Measurements from ENCODE around the gene SLC6A9. TPM values are rescaled to one million over a fixed set of nuclear protein-coding genes. Genes with fewer than 3 reads are reported as not detected.

The SLC6A9 gene
- total and polyA plus RNA-seq, 8 donors, result 1.9 to 23.4 (median 4.4) TPM

- peaks cover 0 to 17% (median 0%) of the 10 kb centered on the region in 3 donors for H3K36me3 ChIP-seq
- DNase-seq, result no peak
- no peak overlapping the region for H3K4me3 ChIP-seq
- FAIRE-seq, result no peak
- no peak for TF ChIP-seq CTCF (IDR thresholded peaks at IDR 0.05)
- intact Hi-C loops (cut with DNase I), result no loop called here
- ATAC-seq, result no peak
- no peaks in the 10 kb centered on the region for H3K4me1 ChIP-seq
- no peaks in the 10 kb centered on the region for H3K9me3 ChIP-seq
- WGBS, 2 donors, result 91 to 93% methylated on average over 8 of the region's 8 CpGs
- H3K27ac ChIP-seq, result no peak overlapping the region
- H3K27me3 ChIP-seq, result no peaks in the 10 kb centered on the region
Measured at GRCh38 chr1:43960798-43961197, 70.5 kb downstream of the SLC6A9 start.

DNA sequence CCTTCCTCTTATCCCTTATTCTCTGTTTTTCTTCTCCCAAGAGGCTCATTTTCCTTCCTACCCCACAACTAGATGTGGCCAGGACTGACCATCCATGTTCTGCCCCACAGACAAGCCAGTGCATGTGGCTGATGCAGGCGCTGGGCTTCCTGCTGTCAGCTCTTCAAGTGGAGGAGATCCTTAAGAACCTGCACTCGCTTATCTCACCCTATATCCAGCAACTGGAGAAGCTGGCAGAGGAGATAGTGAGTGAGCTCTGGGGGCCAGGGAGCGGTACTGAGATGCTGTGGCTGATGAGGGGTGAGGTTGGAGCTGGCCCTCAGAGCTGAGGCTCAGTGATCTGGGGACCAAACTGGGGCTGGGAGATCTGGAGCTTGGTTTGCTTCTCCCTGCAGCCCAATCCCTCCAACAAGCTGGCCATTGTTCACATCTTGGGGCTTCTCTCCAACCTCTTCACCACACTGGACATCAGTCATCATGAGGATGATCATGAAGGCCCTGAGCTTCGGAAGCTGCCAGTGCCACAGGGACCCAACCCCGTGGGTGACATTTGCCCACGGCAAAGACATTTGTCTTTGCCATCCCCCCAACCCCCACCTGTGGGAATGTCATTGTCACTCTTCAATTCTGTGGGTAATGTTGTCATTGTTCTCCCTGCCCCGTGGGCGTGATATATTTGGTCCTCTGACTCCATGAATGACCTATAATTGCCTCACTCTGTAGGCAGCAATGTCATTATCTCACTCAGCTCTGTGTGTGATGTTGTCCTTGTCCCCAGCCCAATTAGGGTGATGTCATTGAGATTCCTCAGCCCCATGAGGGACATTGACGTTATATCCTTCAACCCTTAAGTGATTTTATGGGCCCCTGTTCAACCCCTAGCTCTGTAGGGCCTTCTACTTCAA lies 72.7 kb downstream of the SLC6A9 start:
- DNase-seq (no peak), FAIRE-seq (no peak), ATAC-seq (no peak)
- Histone ChIP-seq H3K27me3 (no peaks in the 10 kb centered on the region), H3K4me1 (no peaks in the 10 kb centered on the region), H3K9me3 (no peaks in the 10 kb centered on the region), H3K27ac (no peak overlapping the region), H3K4me3 (no peak overlapping the region), H3K36me3 (peaks cover 0 to 17% (median 0%) of the 10 kb centered on the region in 3 donors)
- WGBS, 2 donors, result 81 to 87% methylated on average over 9 of the region's 9 CpGs
- no peak for TF ChIP-seq CTCF (IDR thresholded peaks at IDR 0.05)
- intact Hi-C loops (cut with DNase I), result no loop called here

DNA sequence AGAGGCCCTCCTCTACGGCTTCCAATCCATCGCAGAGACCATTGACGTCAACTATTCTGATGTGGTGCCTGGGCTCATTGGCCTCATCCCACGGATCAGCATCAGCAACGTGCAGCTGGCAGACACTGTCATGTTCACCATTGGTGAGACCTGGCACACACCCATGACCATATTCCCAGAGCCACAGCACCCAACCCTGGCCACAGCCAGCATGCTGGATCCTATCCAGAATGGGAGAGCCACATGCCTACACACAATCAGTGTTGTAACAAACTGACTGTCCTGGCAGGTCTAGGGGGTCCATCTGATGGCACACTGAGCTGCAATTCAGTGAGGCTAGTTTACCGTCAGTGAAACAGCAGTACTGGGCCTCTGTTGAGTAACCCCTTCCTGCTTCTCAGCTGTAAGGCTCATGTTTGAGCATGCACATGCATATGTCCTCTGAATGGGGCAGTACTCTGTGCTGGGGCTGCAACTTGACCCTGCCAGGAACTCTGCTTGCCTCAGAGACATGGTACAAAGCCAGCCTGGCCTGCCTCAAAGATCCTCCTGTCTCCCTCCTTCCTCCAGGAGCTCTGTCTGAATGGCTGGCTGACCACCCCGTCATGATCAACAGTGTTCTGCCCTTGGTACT lies 73.7 kb downstream of the SLC6A9 start:
- intact Hi-C loops (cut with DNase I), result no loop called here
- no peak for FAIRE-seq
- ATAC-seq, result no peak

GRCh38 chr1:43956234-43956633 lies 75.0 kb downstream of the SLC6A9 start:
- Histone ChIP-seq H3K27ac (no peak overlapping the region), H3K4me1 (no peaks in the 10 kb centered on the region), H3K27me3 (no peaks in the 10 kb centered on the region), H3K9me3 (no peaks in the 10 kb centered on the region), H3K36me3 (peaks cover 0 to 17% (median 0%) of the 10 kb centered on the region in 3 donors), H3K4me3 (no peak overlapping the region)
- DNase-seq (no peak), ATAC-seq (no peak), FAIRE-seq (no peak)
- no peak for TF ChIP-seq CTCF (IDR thresholded peaks at IDR 0.05)
- intact Hi-C loops (cut with DNase I), result no loop called here
- WGBS, 2 donors, result 95 to 96% methylated on average over 8 of the region's 8 CpGs

More for the DNA sequence above, 73.7 kb downstream of the SLC6A9 start:
- no peak for TF ChIP-seq CTCF (IDR thresholded peaks at IDR 0.05)
- no peaks in the 10 kb centered on the region for H3K27me3 ChIP-seq
- H3K36me3 ChIP-seq, result peaks cover 0 to 17% (median 0%) of the 10 kb centered on the region in 3 donors
- H3K4me1 ChIP-seq, result no peaks in the 10 kb centered on the region
- 86 to 90% methylated on average over 7 of the region's 7 CpGs for WGBS, 2 donors
- H3K9me3 ChIP-seq, result no peaks in the 10 kb centered on the region
- no peak for DNase-seq
- H3K4me3 ChIP-seq, result no peak overlapping the region
- H3K27ac ChIP-seq, result no peak overlapping the region
